Activated CD8-positive, alpha-beta memory T cell treated with anti-CD3 and anti-CD28 coated beads, Interleukin-2, amount 50 U/mL, for 1 hour (primary cell): ENCODE data around the gene SLC22A15.
"Not testable (repeated sequence)": the region's sequence is repeated elsewhere in the genome, so short reads cannot be mapped to it uniquely, and the experiment has no call there.

Source experiments
- DNase-seq: peaks from one replicate; pipeline ENCODE4 v3.0.0-alpha.2; 2020; ENCODE audit errors: extremely low read depth

SLC22A15 gene

GRCh38 chr1:115980998-115981993 is 5.0 kb downstream of the SLC22A15 start:
- no peak for DNase-seq

GRCh38 chr1:115982400-115982799 is 6.1 kb downstream of the SLC22A15 start:
- no peak for DNase-seq

- DNase-seq = no peak
Measured at GRCh38 chr1:115983584-115983983, 7.3 kb downstream of the SLC22A15 start.

- DNase-seq = no peak
Measured at GRCh38 chr1:115987623-115988022, 11.3 kb downstream of the SLC22A15 start.

GRCh38 chr1:115988953-115989352 is 12.6 kb downstream of the SLC22A15 start:
- no peak for DNase-seq

- DNase-seq = no peak
Measured at GRCh38 chr1:115989699-115990098, 13.4 kb downstream of the SLC22A15 start.

GRCh38 chr1:115991909-115992308 is 15.6 kb downstream of the SLC22A15 start:
- no peak for DNase-seq

- DNase-seq = not testable (repeated sequence)
Measured at GRCh38 chr1:115997921-115998320, 21.6 kb downstream of the SLC22A15 start.

- no peak for DNase-seq
Measured at GRCh38 chr1:116001739-116002487, 25.6 kb downstream of the SLC22A15 start.

- DNase-seq = no peak
Measured at GRCh38 chr1:116002781-116003420, 26.6 kb downstream of the SLC22A15 start.

- no peak for DNase-seq
Measured at GRCh38 chr1:116003823-116004222, 27.5 kb downstream of the SLC22A15 start.

GRCh38 chr1:116006486-116006964 is 30.2 kb downstream of the SLC22A15 start:
- no peak for DNase-seq

- DNase-seq = no peak
Measured at GRCh38 chr1:116008656-116009390, 32.5 kb downstream of the SLC22A15 start.

GRCh38 chr1:116012716-116013115 is 36.4 kb downstream of the SLC22A15 start:
- DNase-seq = no peak

- DNase-seq = no peak
Measured at GRCh38 chr1:116015679-116016078, 39.4 kb downstream of the SLC22A15 start.

- no peak for DNase-seq
Measured at GRCh38 chr1:116018007-116018406, 41.7 kb downstream of the SLC22A15 start.

GRCh38 chr1:116019653-116020253 is 43.4 kb downstream of the SLC22A15 start:
- no peak for DNase-seq

- DNase-seq = peak; percentile 1
Measured at GRCh38 chr1:116020668-116021272, 44.5 kb downstream of the SLC22A15 start.

GRCh38 chr1:116024626-116025025 is 48.3 kb downstream of the SLC22A15 start:
- DNase-seq = no peak

GRCh38 chr1:116026631-116027030 is 50.3 kb downstream of the SLC22A15 start:
- DNase-seq = no peak
